ENCODE results near the gene KTI12.
"Not testable (repeated sequence)": the region's sequence is repeated elsewhere in the genome, so short reads cannot be mapped to it uniquely, and the experiment has no call there.

KTI12 gene

GRCh38 chr1:52037402-52037814 lies 3.8 kb upstream of the KTI12 start:
- FAIRE-seq: no peak
- no peak for DNase-seq (ENCODE audit: insufficient read length, low spot score)
- TF ChIP-seq CTCF (IDR thresholded peaks at IDR 0.05; ENCODE audit: insufficient read depth, missing control alignments): no peak

GRCh38 chr1:52034050-52034384 lies 407 bp upstream of the KTI12 start:
- DNase-seq (ENCODE audit: insufficient read length, low spot score) (no peak), FAIRE-seq (no peak)
- no peak for TF ChIP-seq CTCF (IDR thresholded peaks at IDR 0.05; ENCODE audit: insufficient read depth, missing control alignments)

GRCh38 chr1:52032785-52033131 lies 852 bp downstream of the KTI12 start:
- no peak for DNase-seq (ENCODE audit: insufficient read length, low spot score)
- FAIRE-seq: no peak
- TF ChIP-seq CTCF (IDR thresholded peaks at IDR 0.05; ENCODE audit: insufficient read depth, missing control alignments): no peak

- DNase-seq (ENCODE audit: insufficient read length, low spot score) (no peak), FAIRE-seq (no peak)
- TF ChIP-seq CTCF (IDR thresholded peaks at IDR 0.05; ENCODE audit: insufficient read depth, missing control alignments): no peak
Measured at GRCh38 chr1:52032124-52032784, 1.4 kb downstream of the KTI12 start.

- FAIRE-seq; DNase-seq (ENCODE audit: insufficient read length, low spot score): not testable (repeated sequence)
Measured at GRCh38 chr1:52028839-52029238, 4.8 kb downstream of the KTI12 start.

GRCh38 chr1:52028328-52028727 lies 5.3 kb downstream of the KTI12 start:
- DNase-seq (ENCODE audit: insufficient read length, low spot score): no peak
- no peak for FAIRE-seq

GRCh38 chr1:52026278-52026677 lies 7.3 kb downstream of the KTI12 start:
- FAIRE-seq (no peak), DNase-seq (ENCODE audit: insufficient read length, low spot score) (no peak)
- TF ChIP-seq CTCF (IDR thresholded peaks at IDR 0.05; ENCODE audit: insufficient read depth, missing control alignments): no peak

More at GRCh38 chr1:52028328-52028727, 5.3 kb downstream of the KTI12 start:
- TF ChIP-seq CTCF (IDR thresholded peaks at IDR 0.05; ENCODE audit: insufficient read depth, missing control alignments): no peak

- no peak for DNase-seq (ENCODE audit: insufficient read length, low spot score)
- no peak for FAIRE-seq
- TF ChIP-seq CTCF (IDR thresholded peaks at IDR 0.05; ENCODE audit: insufficient read depth, missing control alignments): no peak
Measured at GRCh38 chr1:52022133-52022532, 11.5 kb downstream of the KTI12 start.
